EL (cell line): Measurements from ENCODE around the gene MCRIP1.

Experiments
- DNase-seq: peaks from one replicate; pipeline ENCODE4 v3.0.0-alpha.2; 2016

Gene MCRIP1

GRCh38 chr17:81833160-81833920 is at the start of gene MCRIP1:
TSS of gene MCRIP1 (minus strand) at chr17:81833291. CDS start at chr17:81824506, 8,785 bp downstream.
- peak; percentile 95 for DNase-seq

- DNase-seq, result no peak
These were observed 46.0 kb upstream of the MCRIP1 start for GRCh38 chr17:81879121-81879520.

- DNase-seq, result no peak
These were observed 45.2 kb upstream of the MCRIP1 start for GRCh38 chr17:81878294-81878693.

- DNase-seq, result no peak
These were observed 44.5 kb upstream of the MCRIP1 start for GRCh38 chr17:81877569-81877968.

GRCh38 chr17:81871387-81872230 is 38.5 kb upstream of the MCRIP1 start:
- peak; percentile 89 for DNase-seq

- DNase-seq, result no peak
These were observed 37.9 kb upstream of the MCRIP1 start, which contains the start of gene ARHGDIA for GRCh38 chr17:81870981-81871386. TSS of gene ARHGDIA (minus strand) at chr17:81871337. CDS start at chr17:81869930, 1,407 bp downstream.

- peak; percentile 61 for DNase-seq
These were observed 37.3 kb upstream of the MCRIP1 start for GRCh38 chr17:81870131-81870980.

GRCh38 chr17:81869221-81870130 is 36.4 kb upstream of the MCRIP1 start:
- DNase-seq, result peak; percentile 60

- DNase-seq, result peak; percentile 94
These were observed 35.7 kb upstream of the MCRIP1 start for GRCh38 chr17:81868674-81869220.

GRCh38 chr17:81867991-81868673 is 35.0 kb upstream of the MCRIP1 start:
- no peak for DNase-seq

- peak; percentile 69 for DNase-seq
These were observed 34.3 kb upstream of the MCRIP1 start for GRCh38 chr17:81867170-81867990.

GRCh38 chr17:81866440-81867169 is 33.5 kb upstream of the MCRIP1 start:
- no peak for DNase-seq

- peak; percentile 29 for DNase-seq
These were observed 32.8 kb upstream of the MCRIP1 start for GRCh38 chr17:81865733-81866439.

GRCh38 chr17:81865358-81865732 is 32.3 kb upstream of the MCRIP1 start:
- no peak for DNase-seq

- no peak for DNase-seq
These were observed 31.0 kb upstream of the MCRIP1 start for GRCh38 chr17:81863833-81864768.

GRCh38 chr17:81863123-81863675 is 30.1 kb upstream of the MCRIP1 start:
- DNase-seq, result no peak
